SKM-1 (cell line): ENCODE results near the gene MBNL3.
"Not testable (repeated sequence)": the region's sequence is repeated elsewhere in the genome, so short reads cannot be mapped to it uniquely, and the experiment has no call there.

Experiments used
- DNase-seq: peaks from one replicate; lab custom pipeline; 2025; ENCODE audit not compliant: unreplicated experiment; lab: John Stamatoyannopoulos, UW

MBNL3 gene

GRCh38 chrX:132480581-132481203 lies 8.1 kb downstream of the MBNL3 start:
- no peak for DNase-seq

- no peak for DNase-seq
Measured at GRCh38 chrX:132474544-132475248, 14.1 kb downstream of the MBNL3 start.

- no peak for DNase-seq
Measured at GRCh38 chrX:132472397-132472796, 16.4 kb downstream of the MBNL3 start.

GRCh38 chrX:132470831-132471230 lies 18.0 kb downstream of the MBNL3 start:
- no peak for DNase-seq

GRCh38 chrX:132470179-132470578 lies 18.7 kb downstream of the MBNL3 start:
- no peak for DNase-seq

- no peak for DNase-seq
Measured at GRCh38 chrX:132468454-132468853, 20.4 kb downstream of the MBNL3 start.

GRCh38 chrX:132467989-132468388 lies 20.8 kb downstream of the MBNL3 start:
- DNase-seq, result no peak

GRCh38 chrX:132467026-132467425 lies 21.8 kb downstream of the MBNL3 start:
- DNase-seq, result no peak

- peak; percentile 2 for DNase-seq
Measured at GRCh38 chrX:132463411-132463810, 25.4 kb downstream of the MBNL3 start.

- DNase-seq, result no peak
Measured at GRCh38 chrX:132461886-132462285, 27.0 kb downstream of the MBNL3 start.

- DNase-seq, result no peak
Measured at GRCh38 chrX:132452911-132453550, 35.8 kb downstream of the MBNL3 start.

GRCh38 chrX:132445909-132446308 lies 42.9 kb downstream of the MBNL3 start:
- DNase-seq, result not testable (repeated sequence)

- no peak for DNase-seq
Measured at GRCh38 chrX:132444936-132445335, 43.9 kb downstream of the MBNL3 start.

- DNase-seq, result peak; percentile 31
Measured at GRCh38 chrX:132443196-132444135, 45.4 kb downstream of the MBNL3 start.

- DNase-seq, result no peak
Measured at GRCh38 chrX:132442691-132443090, 46.1 kb downstream of the MBNL3 start.

GRCh38 chrX:132435222-132435621 lies 53.6 kb downstream of the MBNL3 start:
- no peak for DNase-seq

GRCh38 chrX:132433551-132433950 lies 55.3 kb downstream of the MBNL3 start:
- no peak for DNase-seq

- no peak for DNase-seq
Measured at GRCh38 chrX:132433001-132433400, 55.8 kb downstream of the MBNL3 start.

GRCh38 chrX:132428896-132429295 lies 59.9 kb downstream of the MBNL3 start:
- no peak for DNase-seq

- no peak for DNase-seq
Measured at GRCh38 chrX:132426695-132427281, 62.0 kb downstream of the MBNL3 start.
